GM23338 (cell line): ENCODE results near the gene SMG6. TPM values are rescaled to one million over a fixed set of nuclear protein-coding genes. Genes with fewer than 3 reads are reported as not detected.

Source experiments
- ATAC-seq: fragments of 200-7000 bp; cut with Tn5 transposase; 3 replicates; pipeline ENCODE4 v1.9.1; 2020
- DNase-seq: peaks from one replicate; pipeline ENCODE4 v3.0.0-alpha.2; 2015; ENCODE audit warnings: low spot score
- H2AFZ ChIP-seq: fragments of 200-600 bp; sonication (generic); 2 replicates; pipeline ENCODE4 v1.8.0; 2016; ENCODE audit warnings: antibody characterized with exemption, mild to moderate bottlenecking, moderate library complexity
- H3F3A ChIP-seq: fragments of 200-600 bp; sonication (generic); replicated peaks from 2 replicates; pipeline ENCODE4 v1.8.0; 2017; ENCODE audit warnings: antibody characterized with exemption, mixed run types, low read depth
- H3K27ac ChIP-seq: fragments of 200-600 bp; sonication (generic); 2 replicates; pipeline ENCODE4 v1.6.1; 2016; ENCODE audit warnings: low read depth
- H3K27me3 ChIP-seq: fragments of 200-600 bp; sonication (generic); 2 replicates; pipeline ENCODE4 v1.8.0; 2016; ENCODE audit warnings: mild to moderate bottlenecking, mixed run types, moderate library complexity; ENCODE audit not compliant: insufficient read depth
- H3K36me3 ChIP-seq: fragments of 200-600 bp; sonication (generic); 2 replicates; pipeline ENCODE4 v1.8.0; 2016; ENCODE audit warnings: mild to moderate bottlenecking; ENCODE audit not compliant: insufficient read depth
- H3K4me1 ChIP-seq: fragments of 200-600 bp; sonication (generic); 2 replicates; pipeline ENCODE4 v1.8.0; 2016; ENCODE audit warnings: mild to moderate bottlenecking, moderate library complexity; ENCODE audit not compliant: insufficient read depth
- H3K4me2 ChIP-seq: fragments of 200-600 bp; sonication (generic); 2 replicates; pipeline ENCODE4 v1.7.1; 2017; ENCODE audit warnings: mixed run types
- H3K4me3 ChIP-seq: fragments of 200-600 bp; sonication (generic); 2 replicates; pipeline ENCODE4 v1.6.1; 2016; ENCODE audit warnings: mixed run types
- H3K79me2 ChIP-seq: fragments of 200-600 bp; sonication (generic); replicated peaks from 2 replicates; pipeline ENCODE4 v1.8.0; 2017; ENCODE audit warnings: mild to moderate bottlenecking; ENCODE audit not compliant: insufficient read depth
- H3K9me2 ChIP-seq: fragments of 200-600 bp; sonication (generic); 2 replicates; pipeline ENCODE4 v1.8.0; 2017; ENCODE audit not compliant: insufficient read depth
- H4K20me1 ChIP-seq: fragments of 200-600 bp; sonication (generic); replicated peaks from 2 replicates; pipeline ENCODE4 v1.8.0; 2017; ENCODE audit warnings: mild to moderate bottlenecking; ENCODE audit not compliant: insufficient read depth
- H3K27ac Mint-ChIP-seq: 2 replicates; pipeline ENCODE4 v1.8.0; 2020; ENCODE audit warnings: inconsistent platforms, mild to moderate bottlenecking, moderate library complexity, mixed read lengths
- H3K27me3 Mint-ChIP-seq: 3 replicates; pipeline ENCODE4 v1.8.0; 2022; ENCODE audit warnings: low read depth, mild to moderate bottlenecking, moderate library complexity, mixed read lengths, inconsistent platforms; ENCODE audit not compliant: insufficient read depth, poor library complexity
- H3K36me3 Mint-ChIP-seq: 3 replicates; pipeline ENCODE4 v1.8.0; 2021; ENCODE audit warnings: low read depth, mild to moderate bottlenecking, inconsistent platforms, moderate library complexity, mixed read lengths
- H3K4me1 Mint-ChIP-seq: 3 replicates; pipeline ENCODE4 v1.8.0; 2020; ENCODE audit warnings: mild to moderate bottlenecking, inconsistent platforms, mixed read lengths
- H3K4me3 Mint-ChIP-seq: 3 replicates; pipeline ENCODE4 v1.8.0; 2021; ENCODE audit warnings: moderate library complexity, mild to moderate bottlenecking, inconsistent platforms, mixed read lengths
- H3K9me3 Mint-ChIP-seq: 3 replicates; pipeline ENCODE4 v1.8.0; 2020; ENCODE audit warnings: moderate library complexity, mild to moderate bottlenecking, inconsistent platforms, mixed read lengths
- CREB1 ChIP-seq: fragments of 250-450 bp; sonication (Bioruptor Pico); IDR thresholded peaks from 2 replicates; pipeline ENCODE4 v1.5.0; 2020; ENCODE audit warnings: low read depth, mild to moderate bottlenecking, moderate library complexity
- CTCF ChIP-seq, 2 experiments: fragments of 200-600 bp in 1 of 2; sonication (generic) in 1 of 2; conservative IDR thresholded peaks; 2 replicates each; pipeline versions ENCODE4 v1.5.1 to v1.6.1; 2016 to 2017; ENCODE audit warnings: antibody characterized with exemption in 2 of 2, low read depth in 2 of 2, mild to moderate bottlenecking in 2 of 2, moderate library complexity in 1 of 2
- ETS1 ChIP-seq: IDR thresholded peaks from 2 replicates; pipeline ENCODE4 v1.6.1; 2016; ENCODE audit warnings: antibody characterized with exemption
- EZH2 ChIP-seq: fragments of 200-600 bp; sonication (generic); IDR thresholded peaks from one replicate; pipeline ENCODE4 v1.8.0; 2017; ENCODE audit warnings: antibody characterized with exemption, mild to moderate bottlenecking, low read depth; ENCODE audit not compliant: unreplicated experiment
- EZH2phosphoT487 ChIP-seq: fragments of 200-600 bp; sonication (generic); IDR thresholded peaks from one replicate; pipeline ENCODE4 v1.8.1; 2018; ENCODE audit warnings: antibody characterized with exemption; ENCODE audit not compliant: unreplicated experiment
- JUNB ChIP-seq: IDR thresholded peaks from one replicate; pipeline ENCODE4 v1.6.1; 2016; ENCODE audit warnings: antibody characterized with exemption; ENCODE audit not compliant: unreplicated experiment
- NANOG ChIP-seq: IDR thresholded peaks from 2 replicates; pipeline ENCODE4 v1.6.1; 2016; ENCODE audit warnings: antibody characterized with exemption, borderline replicate concordance
- POLR2AphosphoS5 ChIP-seq: IDR thresholded peaks from 2 replicates; pipeline ENCODE4 v1.6.1; 2016; ENCODE audit warnings: antibody characterized with exemption, low read depth
- ZNF114 ChIP-seq: fragments of 250-450 bp; sonication (Bioruptor Pico); IDR thresholded peaks from 2 replicates; pipeline ENCODE4 v1.5.0; 2020; ENCODE audit warnings: mild to moderate bottlenecking, moderate library complexity
- ZNF331 ChIP-seq: fragments of 250-450 bp; sonication (Bioruptor Pico); IDR thresholded peaks from 2 replicates; pipeline ENCODE4 v1.5.0; 2020; ENCODE audit warnings: low read depth, mild to moderate bottlenecking, moderate library complexity
- ZNF462 ChIP-seq: fragments of 250-450 bp; sonication (Bioruptor Pico); IDR thresholded peaks from 2 replicates; pipeline ENCODE4 v1.5.0; 2020; ENCODE audit warnings: mild to moderate bottlenecking, moderate library complexity
- polyA plus RNA-seq: library from polyadenylated mRNA; unstranded; fragments of >200 nt; fragmentation: Nextera tagmentation; extraction: Ambion mirVana; gene quantifications from 2 replicates; pipeline ENCODE4 v1.2.1, GENCODE V29; 2016
- total RNA-seq: library from RNA; depleted of rRNA; stranded (reverse); fragments of >200 nt; shearing (Covaris generic); gene quantifications from 2 replicates; pipeline ENCODE4 v1.2.3, GENCODE V29; 2014
- TF ChIP-seq, protein P1 (sequence below): IDR thresholded peaks from one replicate; pipeline ENCODE4 v1.6.1; 2018; ENCODE audit warnings: antibody characterized with exemption; ENCODE audit not compliant: unreplicated experiment

The SMG6 gene
- total and polyA plus RNA-seq, 2 experiments from 2014 or later: 10.4 to 43.1 TPM

DNA sequence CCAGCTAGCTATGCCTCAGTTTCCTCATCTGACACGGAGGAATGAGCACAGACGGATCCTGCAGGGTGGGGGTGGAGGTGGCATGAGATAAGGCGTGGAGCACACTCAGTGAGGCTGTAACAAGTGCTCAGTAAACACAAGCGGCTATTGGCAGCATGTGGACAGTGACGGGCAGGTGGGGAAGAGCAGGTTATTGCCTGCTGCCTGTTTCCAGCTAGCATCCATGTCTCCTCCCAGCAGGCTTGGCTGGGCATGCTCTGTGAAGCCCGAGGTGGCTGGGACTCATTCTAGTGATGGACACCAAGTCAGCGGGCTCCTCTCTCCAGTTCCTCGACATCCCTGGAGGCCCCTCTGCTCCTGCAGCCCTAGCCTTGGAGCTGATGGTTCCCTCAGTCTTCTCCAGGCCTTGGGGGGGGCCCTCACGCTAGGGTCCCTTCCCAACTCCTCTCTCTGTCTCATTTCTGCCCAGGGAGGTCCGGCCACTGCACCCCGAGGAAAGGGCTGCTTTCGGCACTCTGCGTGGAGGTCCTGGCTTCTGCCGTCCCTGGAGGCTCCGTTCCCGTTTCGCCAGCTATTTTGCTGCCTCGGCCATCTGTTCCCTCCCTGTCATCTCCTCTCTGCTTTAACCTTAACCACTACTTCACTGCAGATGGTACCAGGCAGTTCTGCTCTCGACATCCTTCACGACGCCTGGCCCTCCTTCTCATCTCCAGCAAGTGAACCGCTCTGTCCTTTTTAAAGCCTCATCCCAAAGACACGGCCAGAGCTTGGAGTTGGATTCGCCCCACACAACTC, 284.7 kb downstream of the SMG6 start:
- Mint-ChIP-seq H3K4me1 (peaks cover 3% of the 10 kb centered on the region; the same call in 2 of the 3 replicates), H3K4me3 (no peak overlapping the region), H3K27me3 (peaks cover 58% of the 10 kb centered on the region), H3K36me3 (no peaks in the 10 kb centered on the region), H3K27ac (no peak overlapping the region), H3K9me3 (no peaks in the 10 kb centered on the region)
- DNase-seq (no peak), ATAC-seq (no peak)
- H3K4me2 ChIP-seq: no peak overlapping the region
- no peaks in the 10 kb centered on the region for H3K4me1 ChIP-seq
- no peaks in the 10 kb centered on the region for H3K79me2 ChIP-seq
- no peak overlapping the region for H2AFZ ChIP-seq
- no peaks in the 10 kb centered on the region for H3K9me2 ChIP-seq
- no peak overlapping the region for H3K27ac ChIP-seq
- no peak for TF ChIP-seq POLR2AphosphoS5
- TF ChIP-seq ZNF114 (CRISPR knock-in tag): no peak
- TF ChIP-seq NANOG: no peak
- no peak for TF ChIP-seq CREB1 (CRISPR knock-in tag)
- no peak for TF ChIP-seq EZH2phosphoT487
- no peak for TF ChIP-seq JUNB
- TF ChIP-seq, protein P1, sequence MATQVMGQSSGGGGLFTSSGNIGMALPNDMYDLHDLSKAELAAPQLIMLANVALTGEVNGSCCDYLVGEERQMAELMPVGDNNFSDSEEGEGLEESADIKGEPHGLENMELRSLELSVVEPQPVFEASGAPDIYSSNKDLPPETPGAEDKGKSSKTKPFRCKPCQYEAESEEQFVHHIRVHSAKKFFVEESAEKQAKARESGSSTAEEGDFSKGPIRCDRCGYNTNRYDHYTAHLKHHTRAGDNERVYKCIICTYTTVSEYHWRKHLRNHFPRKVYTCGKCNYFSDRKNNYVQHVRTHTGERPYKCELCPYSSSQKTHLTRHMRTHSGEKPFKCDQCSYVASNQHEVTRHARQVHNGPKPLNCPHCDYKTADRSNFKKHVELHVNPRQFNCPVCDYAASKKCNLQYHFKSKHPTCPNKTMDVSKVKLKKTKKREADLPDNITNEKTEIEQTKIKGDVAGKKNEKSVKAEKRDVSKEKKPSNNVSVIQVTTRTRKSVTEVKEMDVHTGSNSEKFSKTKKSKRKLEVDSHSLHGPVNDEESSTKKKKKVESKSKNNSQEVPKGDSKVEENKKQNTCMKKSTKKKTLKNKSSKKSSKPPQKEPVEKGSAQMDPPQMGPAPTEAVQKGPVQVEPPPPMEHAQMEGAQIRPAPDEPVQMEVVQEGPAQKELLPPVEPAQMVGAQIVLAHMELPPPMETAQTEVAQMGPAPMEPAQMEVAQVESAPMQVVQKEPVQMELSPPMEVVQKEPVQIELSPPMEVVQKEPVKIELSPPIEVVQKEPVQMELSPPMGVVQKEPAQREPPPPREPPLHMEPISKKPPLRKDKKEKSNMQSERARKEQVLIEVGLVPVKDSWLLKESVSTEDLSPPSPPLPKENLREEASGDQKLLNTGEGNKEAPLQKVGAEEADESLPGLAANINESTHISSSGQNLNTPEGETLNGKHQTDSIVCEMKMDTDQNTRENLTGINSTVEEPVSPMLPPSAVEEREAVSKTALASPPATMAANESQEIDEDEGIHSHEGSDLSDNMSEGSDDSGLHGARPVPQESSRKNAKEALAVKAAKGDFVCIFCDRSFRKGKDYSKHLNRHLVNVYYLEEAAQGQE: no peak
- no peak for TF ChIP-seq ZNF331
- no peak for TF ChIP-seq ZNF462 (CRISPR knock-in tag)
- TF ChIP-seq CTCF (conservative IDR thresholded peaks at IDR 0.05; ENCODE audit: low read depth in 2 of 2): no peak
- no peak for TF ChIP-seq EZH2
- TF ChIP-seq ETS1: no peak
- H3K36me3 ChIP-seq: no peaks in the 10 kb centered on the region
- peaks cover 51% of the 10 kb centered on the region for H3K27me3 ChIP-seq
- no peak overlapping the region for H3K4me3 ChIP-seq
- H4K20me1 ChIP-seq: no peaks in the 10 kb centered on the region
- no peaks in the 10 kb centered on the region for H3F3A ChIP-seq
